HEK293 (cell line): ENCODE data around the gene KRT32.

Experiments used
- CTCF ChIA-PET: fragments of 350-600 bp; formaldehyde crosslinking; extraction: SDS; loops from one replicate; lab custom pipeline; 2021; ENCODE audit warnings: antibody characterized with exemption; lab: Yijun Ruan, JAX
- POLR2A ChIA-PET: fragments of 300-600 bp; formaldehyde crosslinking; extraction: SDS; loops from one replicate; lab custom pipeline; 2020; ENCODE audit warnings: antibody characterized with exemption, inconsistent platforms; lab: Yijun Ruan, JAX
- H3K27ac ChIP-seq: fragments of 200-500 bp; sonication (Bioruptor generic); 2 replicates; pipeline ENCODE4 v1.5.1; 2014; ENCODE audit warnings: low read depth, low read length, control low read depth, inconsistent platforms; ENCODE audit errors: extremely low read depth
- H3K36me3 ChIP-seq, 2 experiments: fragments of 200-500 bp in 1 of 2; sonication (Bioruptor generic) in 1 of 2; 1 replicate in 1 of 2; 2 replicates in 1 of 2; pipeline ENCODE4 v1.5.1; 2014 to 2017; ENCODE audit warnings: inconsistent platforms in 2 of 2, low read length in 2 of 2; ENCODE audit not compliant: control insufficient read depth in 2 of 2, insufficient read depth in 1 of 2
- H3K4me1 ChIP-seq: fragments of 200-500 bp; sonication (Bioruptor generic); 2 replicates; pipeline ENCODE4 v1.5.1; 2014; ENCODE audit warnings: mild to moderate bottlenecking, low read length, inconsistent platforms; ENCODE audit not compliant: control insufficient read depth, insufficient read depth
- H3K4me3 ChIP-seq: 2 replicates; pipeline ENCODE4 v1.5.1; 2011; ENCODE audit warnings: low read depth, mild to moderate bottlenecking, control low read depth, low read length, moderate library complexity
- H3K9me3 ChIP-seq: fragments of 200-500 bp; sonication (Bioruptor generic); 2 replicates; pipeline ENCODE4 v1.5.1; 2014; ENCODE audit warnings: low read depth, low read length, inconsistent platforms; ENCODE audit not compliant: control insufficient read depth, insufficient read depth
- EGR2 ChIP-seq: fragments of 450-650 bp; formaldehyde crosslinking; IDR thresholded peaks from 2 replicates; pipeline ENCODE4 v1.5.1; 2016; ENCODE audit warnings: low read depth, missing biosample characterization, missing genetic modification characterization
- GFI1B ChIP-seq: fragments of 450-650 bp; formaldehyde crosslinking; IDR thresholded peaks from 2 replicates; pipeline ENCODE4 v1.5.1; 2016; ENCODE audit warnings: missing biosample characterization, missing genetic modification characterization
- IKZF3 ChIP-seq: fragments of 450-650 bp; IDR thresholded peaks from 2 replicates; pipeline ENCODE4 v1.5.0; 2018; ENCODE audit warnings: missing biosample characterization, mild to moderate bottlenecking, missing genetic modification characterization, moderate library complexity
- KLF16 ChIP-seq: fragments of 450-650 bp; formaldehyde crosslinking; IDR thresholded peaks from 2 replicates; pipeline ENCODE4 v1.5.1; 2017; ENCODE audit warnings: missing biosample characterization, missing genetic modification characterization
- OVOL3 ChIP-seq: fragments of 450-650 bp; formaldehyde crosslinking; IDR thresholded peaks from 2 replicates; pipeline ENCODE4 v1.5.1; 2016; ENCODE audit warnings: missing biosample characterization, missing genetic modification characterization
- PRDM1 ChIP-seq: fragments of 450-650 bp; formaldehyde crosslinking; IDR thresholded peaks from 2 replicates; pipeline ENCODE4; 2016; ENCODE audit warnings: missing biosample characterization, missing genetic modification characterization
- SCRT1 ChIP-seq: fragments of 450-650 bp; formaldehyde crosslinking; IDR thresholded peaks from 2 replicates; pipeline ENCODE4 v1.5.1; 2016; ENCODE audit warnings: missing biosample characterization, missing genetic modification characterization, borderline replicate concordance
- SETDB1 ChIP-seq: IDR thresholded peaks from one replicate; pipeline ENCODE4 v1.6.1; 2017; ENCODE audit warnings: mild to moderate bottlenecking, low read length, moderate library complexity, mixed read lengths; ENCODE audit not compliant: insufficient read length
- TRIM28 ChIP-seq: IDR thresholded peaks from 2 replicates; pipeline ENCODE4 v1.6.1; 2011; ENCODE audit warnings: low read length, control low read depth, borderline replicate concordance
- YY1 ChIP-seq: fragments of 450-650 bp; formaldehyde crosslinking; IDR thresholded peaks from 2 replicates; pipeline ENCODE4 v1.5.1; 2018; ENCODE audit warnings: missing biosample characterization, missing genetic modification characterization
- YY2 ChIP-seq: fragments of 450-650 bp; formaldehyde crosslinking; IDR thresholded peaks from 2 replicates; pipeline ENCODE4 v1.5.1; 2016; ENCODE audit warnings: missing biosample characterization, missing genetic modification characterization
- ZBTB20 ChIP-seq: fragments of 450-650 bp; formaldehyde crosslinking; IDR thresholded peaks from 2 replicates; pipeline ENCODE4 v1.5.1; 2016; ENCODE audit warnings: missing biosample characterization, missing genetic modification characterization
- ZFP69B ChIP-seq: fragments of 450-650 bp; formaldehyde crosslinking; IDR thresholded peaks from 2 replicates; pipeline ENCODE4 v1.5.1; 2016; ENCODE audit warnings: missing biosample characterization, missing genetic modification characterization
- ZNF146 ChIP-seq: fragments of 450-650 bp; formaldehyde crosslinking; IDR thresholded peaks from 2 replicates; pipeline ENCODE4 v1.5.1; 2016; ENCODE audit warnings: missing biosample characterization, missing genetic modification characterization
- ZNF16 ChIP-seq: fragments of 450-650 bp; formaldehyde crosslinking; IDR thresholded peaks from 2 replicates; pipeline ENCODE4 v1.5.1; 2016; ENCODE audit warnings: low read depth, missing biosample characterization, missing genetic modification characterization
- ZNF214 ChIP-seq: fragments of 450-650 bp; formaldehyde crosslinking; IDR thresholded peaks from 2 replicates; pipeline ENCODE4 v1.5.1; 2017; ENCODE audit warnings: missing biosample characterization, mild to moderate bottlenecking, missing genetic modification characterization, borderline replicate concordance
- ZNF223 ChIP-seq: fragments of 450-650 bp; formaldehyde crosslinking; IDR thresholded peaks from 2 replicates; pipeline ENCODE4 v1.5.1; 2016; ENCODE audit warnings: missing biosample characterization, missing genetic modification characterization
- ZNF280D ChIP-seq: fragments of 450-650 bp; formaldehyde crosslinking; IDR thresholded peaks from 2 replicates; pipeline ENCODE4 v1.5.1; 2016; ENCODE audit warnings: missing biosample characterization, missing genetic modification characterization
- ZNF302 ChIP-seq: fragments of 450-650 bp; formaldehyde crosslinking; IDR thresholded peaks from 2 replicates; pipeline ENCODE4 v1.5.1; 2016; ENCODE audit warnings: missing biosample characterization, missing genetic modification characterization, low read depth
- ZNF335 ChIP-seq: fragments of 450-650 bp; formaldehyde crosslinking; conservative IDR thresholded peaks from 2 replicates; pipeline ENCODE4 v1.5.1; 2016; ENCODE audit warnings: missing biosample characterization, missing genetic modification characterization
- ZNF530 ChIP-seq: fragments of 450-650 bp; formaldehyde crosslinking; IDR thresholded peaks from 2 replicates; pipeline ENCODE4 v1.5.1; 2016; ENCODE audit warnings: low read depth, missing biosample characterization, missing genetic modification characterization
- ZNF664 ChIP-seq: fragments of 450-650 bp; formaldehyde crosslinking; IDR thresholded peaks from 2 replicates; pipeline ENCODE4 v1.5.1; 2016; ENCODE audit warnings: missing biosample characterization, missing genetic modification characterization
- ZNF707 ChIP-seq: fragments of 450-650 bp; formaldehyde crosslinking; IDR thresholded peaks from 2 replicates; pipeline ENCODE4 v1.5.1; 2016; ENCODE audit warnings: missing biosample characterization, missing genetic modification characterization
- ZNF791 ChIP-seq: fragments of 450-650 bp; formaldehyde crosslinking; IDR thresholded peaks from 2 replicates; pipeline ENCODE4 v1.5.1; 2016; ENCODE audit warnings: missing biosample characterization, missing genetic modification characterization
- TF ChIP-seq, protein P1 (sequence below): fragments of 450-650 bp; formaldehyde crosslinking; IDR thresholded peaks from 2 replicates; pipeline ENCODE4 v1.5.1; 2017; ENCODE audit warnings: missing biosample characterization, mild to moderate bottlenecking, missing genetic modification characterization, moderate library complexity
- TF ChIP-seq, protein P2 (sequence below): fragments of 450-650 bp; formaldehyde crosslinking; IDR thresholded peaks from 2 replicates; pipeline ENCODE4 v1.5.1; 2016; ENCODE audit warnings: missing biosample characterization, missing genetic modification characterization
- TF ChIP-seq, protein P3 (sequence below): fragments of 450-650 bp; formaldehyde crosslinking; IDR thresholded peaks from 2 replicates; pipeline ENCODE4 v1.5.1; 2016; ENCODE audit warnings: missing biosample characterization, missing genetic modification characterization

The KRT32 gene

DNA sequence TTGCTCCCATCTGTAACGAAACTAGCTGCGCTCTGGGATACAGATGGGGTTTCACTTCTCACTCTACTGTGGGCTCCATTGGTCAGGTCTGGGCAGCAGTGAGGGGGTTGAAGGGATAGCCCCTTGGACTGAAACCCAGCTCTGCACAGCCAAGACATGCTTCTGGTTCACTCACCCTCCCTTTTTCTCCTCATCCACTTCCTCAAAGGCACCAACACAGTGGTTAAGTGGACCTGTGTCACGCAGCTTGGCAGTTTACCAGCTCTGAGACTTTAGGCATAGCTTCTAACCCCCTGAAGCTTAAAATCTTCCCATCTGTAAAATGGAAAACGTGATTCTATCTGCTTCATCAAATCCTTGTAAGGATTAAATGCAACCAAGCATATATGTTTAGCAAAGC lies 14.9 kb downstream of the KRT32 start (continued):
- TF ChIP-seq SCRT1 (tag by site-specific recombination) (no peak), KLF16 (tag by site-specific recombination) (no peak), GFI1B (tag by site-specific recombination) (no peak), ZNF214 (tag by site-specific recombination) (no peak)

DNA sequence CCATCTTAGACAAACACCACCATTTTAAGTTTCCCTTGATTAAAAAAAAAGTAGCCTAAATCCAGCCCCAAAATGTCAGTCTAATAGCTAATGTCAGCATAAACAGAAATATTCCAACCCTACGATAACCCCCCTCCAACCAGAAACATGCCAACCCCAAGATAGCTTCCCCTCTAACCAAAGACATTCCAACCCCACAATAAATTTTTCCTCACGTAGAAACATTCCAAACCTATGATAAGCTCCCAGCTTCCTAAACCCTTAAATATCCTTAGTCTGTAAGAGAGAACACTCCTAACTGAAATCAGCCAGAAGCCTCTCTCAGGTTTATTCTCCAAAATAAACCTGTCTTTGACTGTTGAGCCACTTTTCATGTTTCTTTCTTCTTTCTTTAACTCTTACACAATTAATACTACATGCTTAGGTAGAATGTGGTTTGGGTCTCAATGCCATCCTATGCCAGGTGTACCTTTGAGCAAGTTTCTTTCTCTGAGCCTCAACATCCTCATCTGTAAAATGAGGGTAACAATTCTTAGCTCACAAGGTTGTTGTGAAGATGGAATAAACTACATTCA lies 15.9 kb downstream of the KRT32 start:
- Histone ChIP-seq H3K36me3 (no peaks in the 10 kb centered on the region), H3K4me3 (no peak overlapping the region), H3K4me1 (no peaks in the 10 kb centered on the region)
- POLR2A ChIA-PET: no interaction called here
- CTCF ChIA-PET: interaction anchor here (0.6 to 2.2 kb wide), 4 partner anchors 47 to 215 kb away, joined by 3 to 7 read pairs (median 4); no protein-coding TSS in a partner anchor
- TF ChIP-seq SETDB1: peak; percentile 81
- TF ChIP-seq TRIM28: 0 out of 2 replicates have a peak, but pooled peaks have one; percentile 26
- TF ChIP-seq ZNF664 (tag by site-specific recombination): no peak
- 0 out of 2 replicates have a peak, but pooled peaks have one; percentile 19 for TF ChIP-seq ZNF280D (tag by site-specific recombination)
- TF ChIP-seq, all 188 proteins: peak for 3
- H3K27ac ChIP-seq: no peak overlapping the region
- no peaks in the 10 kb centered on the region for H3K9me3 ChIP-seq

DNA sequence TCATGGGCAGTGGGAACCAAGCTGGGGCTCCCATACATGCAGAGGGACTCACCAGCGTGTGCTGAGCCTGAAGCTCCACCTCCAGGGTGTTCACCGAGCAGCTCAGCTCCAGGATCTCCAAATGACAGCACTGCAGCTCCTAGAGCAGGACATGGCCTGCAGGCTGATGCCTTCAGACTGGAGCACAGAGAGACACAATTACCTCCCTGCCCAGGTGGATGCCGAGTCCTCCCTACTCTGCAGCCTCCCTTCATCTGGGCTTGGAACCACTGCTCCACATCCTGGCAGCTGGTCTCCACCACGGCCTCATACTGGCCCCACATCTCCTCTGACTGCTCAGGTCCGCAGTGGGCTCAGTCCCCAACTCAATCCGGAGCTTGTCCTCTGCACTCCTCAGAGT lies 18.2 kb downstream of the KRT32 start:
- Histone ChIP-seq H3K9me3 (no peaks in the 10 kb centered on the region), H3K36me3 (no peaks in the 10 kb centered on the region), H3K4me3 (no peak overlapping the region), H3K4me1 (no peaks in the 10 kb centered on the region), H3K27ac (no peak overlapping the region)
- POLR2A ChIA-PET: no interaction called here
- TF ChIP-seq, protein P1, sequence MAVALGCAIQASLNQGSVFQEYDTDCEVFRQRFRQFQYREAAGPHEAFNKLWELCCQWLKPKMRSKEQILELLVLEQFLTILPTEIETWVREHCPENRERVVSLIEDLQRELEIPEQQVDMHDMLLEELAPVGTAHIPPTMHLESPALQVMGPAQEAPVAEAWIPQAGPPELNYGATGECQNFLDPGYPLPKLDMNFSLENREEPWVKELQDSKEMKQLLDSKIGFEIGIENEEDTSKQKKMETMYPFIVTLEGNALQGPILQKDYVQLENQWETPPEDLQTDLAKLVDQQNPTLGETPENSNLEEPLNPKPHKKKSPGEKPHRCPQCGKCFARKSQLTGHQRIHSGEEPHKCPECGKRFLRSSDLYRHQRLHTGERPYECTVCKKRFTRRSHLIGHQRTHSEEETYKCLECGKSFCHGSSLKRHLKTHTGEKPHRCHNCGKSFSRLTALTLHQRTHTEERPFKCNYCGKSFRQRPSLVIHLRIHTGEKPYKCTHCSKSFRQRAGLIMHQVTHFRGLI (tag by site-specific recombination): no peak
- TF ChIP-seq ZNF16 (tag by site-specific recombination) (no peak), ZNF146 (tag by site-specific recombination) (no peak), IKZF3 (tag by site-specific recombination) (no peak), ZFP69B (tag by site-specific recombination) (no peak), ZNF707 (tag by site-specific recombination) (no peak), ZNF530 (tag by site-specific recombination) (no peak), EGR2 (tag by site-specific recombination) (no peak), PRDM1 (tag by site-specific recombination) (no peak), YY2 (no peak), ZNF223 (tag by site-specific recombination) (no peak), ZBTB20 (tag by site-specific recombination) (no peak), ZNF791 (tag by site-specific recombination) (no peak), YY1 (tag by site-specific recombination) (no peak), ZNF335 (no peak), OVOL3 (no peak), ZNF302 (no peak)
- TF ChIP-seq, protein P2, sequence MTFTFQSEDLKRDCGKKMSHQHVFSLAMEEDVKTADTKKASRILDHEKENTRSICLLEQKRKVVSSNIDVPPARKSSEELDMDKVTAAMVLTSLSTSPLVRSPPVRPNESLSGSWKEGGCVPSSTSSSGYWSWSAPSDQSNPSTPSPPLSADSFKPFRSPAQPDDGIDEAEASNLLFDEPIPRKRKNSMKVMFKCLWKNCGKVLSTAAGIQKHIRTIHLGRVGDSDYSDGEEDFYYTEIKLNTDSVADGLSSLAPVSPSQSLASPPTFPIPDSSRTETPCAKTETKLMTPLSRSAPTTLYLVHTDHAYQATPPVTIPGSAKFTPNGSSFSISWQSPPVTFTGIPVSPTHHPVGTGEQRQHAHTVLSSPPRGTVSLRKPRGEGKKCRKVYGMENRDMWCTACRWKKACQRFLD (tag by site-specific recombination): no peak
- TF ChIP-seq, protein P3, sequence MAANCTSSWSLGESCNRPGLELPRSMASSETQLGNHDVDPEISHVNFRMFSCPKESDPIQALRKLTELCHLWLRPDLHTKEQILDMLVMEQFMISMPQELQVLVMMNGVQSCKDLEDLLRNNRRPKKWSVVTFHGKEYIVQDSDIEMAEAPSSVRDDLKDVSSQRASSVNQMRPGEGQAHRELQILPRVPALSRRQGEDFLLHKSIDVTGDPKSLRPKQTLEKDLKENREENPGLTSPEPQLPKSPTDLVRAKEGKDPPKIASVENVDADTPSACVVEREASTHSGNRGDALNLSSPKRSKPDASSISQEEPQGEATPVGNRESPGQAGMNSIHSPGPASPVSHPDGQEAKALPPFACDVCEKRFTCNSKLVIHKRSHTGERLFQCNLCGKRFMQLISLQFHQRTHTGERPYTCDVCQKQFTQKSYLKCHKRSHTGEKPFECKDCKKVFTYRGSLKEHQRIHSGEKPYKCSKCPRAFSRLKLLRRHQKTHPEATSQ: no peak
- TF ChIP-seq, all 188 proteins: peak for 0
- CTCF ChIA-PET: interaction anchor here (1.0 kb wide), 1 partner anchor 31 kb away, joined by 4 read pairs; no protein-coding TSS in a partner anchor
